ENCODE measurements around the gene ATP8A1.

The ATP8A1 gene

GRCh38 chr4:42369489-42369888, 287.4 kb downstream of the ATP8A1 start:
- no peak for TF ChIP-seq SUZ12 (IDR thresholded peaks at IDR 0.05; ENCODE audit: extremely low read depth, insufficient read depth, insufficient read length)
- TF ChIP-seq YY1 (IDR thresholded peaks at IDR 0.05; ENCODE audit: insufficient read depth, insufficient read length): no peak
- TF ChIP-seq ZNF274 (IDR thresholded peaks at IDR 0.05; ENCODE audit: low read depth, low read length): no peak
- Histone ChIP-seq H3K4me3 (ENCODE audit: insufficient read length, low read depth) (no peak overlapping the region), H3K4me1 (ENCODE audit: insufficient read depth, insufficient read length) (no peaks in the 10 kb centered on the region), H3K9ac (ENCODE audit: insufficient read length, low read depth) (no peak overlapping the region), H3K36me3 (ENCODE audit: insufficient read depth, insufficient read length, low read length) (no peaks in the 10 kb centered on the region), H3K9me3 (ENCODE audit: insufficient read depth, low read length) (no peaks in the 10 kb centered on the region; the same call in 1 of the 2 replicates), H3K27me3 (ENCODE audit: insufficient read depth, insufficient read length) (no peaks in the 10 kb centered on the region)
- no peak for DNase-seq (ENCODE audit: low read depth, low spot score)

- Histone ChIP-seq H3K27me3 (ENCODE audit: insufficient read depth, insufficient read length) (no peaks in the 10 kb centered on the region), H3K36me3 (ENCODE audit: insufficient read depth, insufficient read length, low read length) (no peaks in the 10 kb centered on the region), H3K9me3 (ENCODE audit: insufficient read depth, low read length) (no peaks in the 10 kb centered on the region; the same call in 1 of the 2 replicates), H3K4me1 (ENCODE audit: insufficient read depth, insufficient read length) (no peaks in the 10 kb centered on the region), H3K4me3 (ENCODE audit: insufficient read length, low read depth) (no peak overlapping the region), H3K9ac (ENCODE audit: insufficient read length, low read depth) (no peak overlapping the region)
- DNase-seq (ENCODE audit: low read depth, low spot score): no peak
- TF ChIP-seq SUZ12 (IDR thresholded peaks at IDR 0.05; ENCODE audit: extremely low read depth, insufficient read depth, insufficient read length): no peak
- no peak for TF ChIP-seq YY1 (IDR thresholded peaks at IDR 0.05; ENCODE audit: insufficient read depth, insufficient read length)
Measured at GRCh38 chr4:42366959-42367358, 289.9 kb downstream of the ATP8A1 start.

GRCh38 chr4:42364266-42365053, 292.4 kb downstream of the ATP8A1 start:
- no peaks in the 10 kb centered on the region for H3K27me3 ChIP-seq (ENCODE audit: insufficient read depth, insufficient read length)
- no peak overlapping the region for H3K4me3 ChIP-seq (ENCODE audit: insufficient read length, low read depth)
- no peak overlapping the region for H3K9ac ChIP-seq (ENCODE audit: insufficient read length, low read depth)
- no peak for TF ChIP-seq SUZ12 (IDR thresholded peaks at IDR 0.05; ENCODE audit: extremely low read depth, insufficient read depth, insufficient read length)
- no peak for TF ChIP-seq ZNF274 (IDR thresholded peaks at IDR 0.05; ENCODE audit: low read depth, low read length)
- TF ChIP-seq YY1 (IDR thresholded peaks at IDR 0.05; ENCODE audit: insufficient read depth, insufficient read length): no peak
- no peak for DNase-seq (ENCODE audit: low read depth, low spot score)
- no peaks in the 10 kb centered on the region for H3K4me1 ChIP-seq (ENCODE audit: insufficient read depth, insufficient read length)
- H3K36me3 ChIP-seq (ENCODE audit: insufficient read depth, insufficient read length, low read length): no peaks in the 10 kb centered on the region
- no peaks in the 10 kb centered on the region; the same call in 1 of the 2 replicates for H3K9me3 ChIP-seq (ENCODE audit: insufficient read depth, low read length)

- H3K4me1 ChIP-seq (ENCODE audit: insufficient read depth, insufficient read length): no peaks in the 10 kb centered on the region
- H3K4me3 ChIP-seq (ENCODE audit: insufficient read length, low read depth): no peak overlapping the region
- H3K27me3 ChIP-seq (ENCODE audit: insufficient read depth, insufficient read length): no peaks in the 10 kb centered on the region
- no peak overlapping the region for H3K9ac ChIP-seq (ENCODE audit: insufficient read length, low read depth)
- no peak for DNase-seq (ENCODE audit: low read depth, low spot score)
- no peak for TF ChIP-seq ZNF274 (IDR thresholded peaks at IDR 0.05; ENCODE audit: low read depth, low read length)
- no peak for TF ChIP-seq YY1 (IDR thresholded peaks at IDR 0.05; ENCODE audit: insufficient read depth, insufficient read length)
- no peak for TF ChIP-seq SUZ12 (IDR thresholded peaks at IDR 0.05; ENCODE audit: extremely low read depth, insufficient read depth, insufficient read length)
- no peaks in the 10 kb centered on the region for H3K36me3 ChIP-seq (ENCODE audit: insufficient read depth, insufficient read length, low read length)
- no peaks in the 10 kb centered on the region for H3K9me3 ChIP-seq (ENCODE audit: insufficient read depth, low read length)
Measured at GRCh38 chr4:42363614-42364013, 293.3 kb downstream of the ATP8A1 start.

GRCh38 chr4:42362591-42362990, 294.3 kb downstream of the ATP8A1 start:
- no peak overlapping the region for H3K4me3 ChIP-seq (ENCODE audit: insufficient read length, low read depth)
- TF ChIP-seq SUZ12 (IDR thresholded peaks at IDR 0.05; ENCODE audit: extremely low read depth, insufficient read depth, insufficient read length) (no peak), YY1 (IDR thresholded peaks at IDR 0.05; ENCODE audit: insufficient read depth, insufficient read length) (no peak), ZNF274 (IDR thresholded peaks at IDR 0.05; ENCODE audit: low read depth, low read length) (no peak)
- no peaks in the 10 kb centered on the region for H3K4me1 ChIP-seq (ENCODE audit: insufficient read depth, insufficient read length)
- no peak for DNase-seq (ENCODE audit: low read depth, low spot score)
- H3K9me3 ChIP-seq (ENCODE audit: insufficient read depth, low read length): no peaks in the 10 kb centered on the region
- no peaks in the 10 kb centered on the region for H3K36me3 ChIP-seq (ENCODE audit: insufficient read depth, insufficient read length, low read length)
- H3K9ac ChIP-seq (ENCODE audit: insufficient read length, low read depth): no peak overlapping the region
- no peaks in the 10 kb centered on the region for H3K27me3 ChIP-seq (ENCODE audit: insufficient read depth, insufficient read length)

GRCh38 chr4:42361456-42361855, 295.4 kb downstream of the ATP8A1 start:
- DNase-seq (ENCODE audit: low read depth, low spot score): no peak

GRCh38 chr4:42360256-42360669, 296.6 kb downstream of the ATP8A1 start:
- Histone ChIP-seq H3K27me3 (ENCODE audit: insufficient read depth, insufficient read length) (no peaks in the 10 kb centered on the region), H3K4me3 (ENCODE audit: insufficient read length, low read depth) (no peak overlapping the region), H3K9me3 (ENCODE audit: insufficient read depth, low read length) (no peaks in the 10 kb centered on the region), H3K36me3 (ENCODE audit: insufficient read depth, insufficient read length, low read length) (no peaks in the 10 kb centered on the region), H3K9ac (ENCODE audit: insufficient read length, low read depth) (no peak overlapping the region), H3K4me1 (ENCODE audit: insufficient read depth, insufficient read length) (no peaks in the 10 kb centered on the region)
- no peak for DNase-seq (ENCODE audit: low read depth, low spot score)
- TF ChIP-seq ZNF274 (IDR thresholded peaks at IDR 0.05; ENCODE audit: low read depth, low read length) (no peak), SUZ12 (IDR thresholded peaks at IDR 0.05; ENCODE audit: extremely low read depth, insufficient read depth, insufficient read length) (no peak), YY1 (IDR thresholded peaks at IDR 0.05; ENCODE audit: insufficient read depth, insufficient read length) (no peak)

More at GRCh38 chr4:42361456-42361855, 295.4 kb downstream of the ATP8A1 start:
- H3K4me3 ChIP-seq (ENCODE audit: insufficient read length, low read depth): no peak overlapping the region
- no peaks in the 10 kb centered on the region for H3K27me3 ChIP-seq (ENCODE audit: insufficient read depth, insufficient read length)
- no peaks in the 10 kb centered on the region for H3K4me1 ChIP-seq (ENCODE audit: insufficient read depth, insufficient read length)
- H3K9me3 ChIP-seq (ENCODE audit: insufficient read depth, low read length): no peaks in the 10 kb centered on the region
- H3K36me3 ChIP-seq (ENCODE audit: insufficient read depth, insufficient read length, low read length): no peaks in the 10 kb centered on the region
- H3K9ac ChIP-seq (ENCODE audit: insufficient read length, low read depth): no peak overlapping the region
- no peak for TF ChIP-seq ZNF274 (IDR thresholded peaks at IDR 0.05; ENCODE audit: low read depth, low read length)
- TF ChIP-seq YY1 (IDR thresholded peaks at IDR 0.05; ENCODE audit: insufficient read depth, insufficient read length): no peak
- no peak for TF ChIP-seq SUZ12 (IDR thresholded peaks at IDR 0.05; ENCODE audit: extremely low read depth, insufficient read depth, insufficient read length)

Measured in NT2/D1 (cell line).